Keratinocyte (primary cell): ENCODE results near the gene MAP1LC3B. TPM values are rescaled to one million over a fixed set of nuclear protein-coding genes. Genes with fewer than 3 reads are reported as not detected.
"Not testable (repeated sequence)": the region's sequence is repeated elsewhere in the genome, so short reads cannot be mapped to it uniquely, and the experiment has no call there.

ENCODE experiments used
- DNase-seq: peaks from one replicate; pipeline ENCODE4 v3.0.0-alpha.2; 2011; ENCODE audit warnings: low read depth, missing footprints, low spot score
- FAIRE-seq: peaks from 2 replicates; lab custom pipeline; 2011; peaks lifted over from hg19 to GRCh38; lab: Jason Lieb, UNC
- H2AFZ ChIP-seq: 2 replicates; pipeline ENCODE4 v1.6.0; 2012; ENCODE audit warnings: low read length, control low read depth, inconsistent platforms; ENCODE audit not compliant: control insufficient read depth
- H3K27ac ChIP-seq: 2 replicates; pipeline ENCODE4 v1.5.1; 2011; ENCODE audit warnings: low read length; ENCODE audit not compliant: control insufficient read depth, insufficient read depth
- H3K27me3 ChIP-seq: 3 replicates; pipeline ENCODE4 v1.6.0; 2011; ENCODE audit warnings: low read length; ENCODE audit not compliant: control insufficient read depth, insufficient read depth; ENCODE audit errors: extremely low read depth
- H3K36me3 ChIP-seq, 2 experiments: 2 replicates in 1 of 2; 3 replicates in 1 of 2; pipeline ENCODE4 v1.5.1; 2011; ENCODE audit warnings: low read length in 2 of 2, mild to moderate bottlenecking in 1 of 2; ENCODE audit not compliant: control insufficient read depth in 2 of 2, insufficient read depth in 2 of 2; ENCODE audit errors: extremely low read depth in 1 of 2
- H3K4me1 ChIP-seq: 3 replicates; pipeline ENCODE4 v1.5.1; 2011; ENCODE audit warnings: low read length; ENCODE audit not compliant: control insufficient read depth, insufficient read depth; ENCODE audit errors: extremely low read depth
- H3K4me2 ChIP-seq: 3 replicates; pipeline ENCODE4 v1.6.0; 2011; ENCODE audit warnings: low read depth, low read length; ENCODE audit not compliant: control insufficient read depth, insufficient read depth; ENCODE audit errors: extremely low read depth
- H3K4me3 ChIP-seq, 3 experiments: fragments of 200-600 bp in 1 of 3; sonication (generic) in 1 of 3; 2 replicates in 2 of 3; 3 replicates in 1 of 3; pipeline ENCODE4 v1.5.1; 2011 to 2016; ENCODE audit warnings: low read length in 3 of 3, mild to moderate bottlenecking in 3 of 3, control low read depth in 2 of 3, inconsistent platforms in 1 of 3, low read depth in 1 of 3, mixed read lengths in 1 of 3, mixed run types in 1 of 3, moderate library complexity in 1 of 3; ENCODE audit not compliant: control insufficient read depth in 2 of 3, insufficient read depth in 2 of 3; ENCODE audit errors: extremely low read depth in 1 of 3
- H3K79me2 ChIP-seq: 2 replicates; pipeline ENCODE4 v1.6.0; 2012; ENCODE audit warnings: low read length; ENCODE audit not compliant: control insufficient read depth, insufficient read depth
- H3K9ac ChIP-seq: 3 replicates; pipeline ENCODE4 v1.6.0; 2011; ENCODE audit warnings: low read length; ENCODE audit not compliant: control insufficient read depth, insufficient read depth; ENCODE audit errors: extremely low read depth
- H3K9me1 ChIP-seq: 3 replicates; pipeline ENCODE4 v1.6.0; 2011; ENCODE audit warnings: low read length; ENCODE audit not compliant: control insufficient read depth, insufficient read depth; ENCODE audit errors: extremely low read depth
- H3K9me3 ChIP-seq: 2 replicates; pipeline ENCODE4 v1.5.1; 2012; ENCODE audit warnings: low read depth, low read length; ENCODE audit not compliant: control insufficient read depth
- H4K20me1 ChIP-seq: 3 replicates; pipeline ENCODE4 v1.6.0; 2011; ENCODE audit warnings: low read length; ENCODE audit not compliant: control insufficient read depth, insufficient read depth; ENCODE audit errors: extremely low read depth
- EZH2 ChIP-seq: IDR thresholded peaks from one replicate; pipeline ENCODE4 v1.6.1; 2012; ENCODE audit warnings: inconsistent platforms, mild to moderate bottlenecking, low read length, moderate library complexity
- dilution Hi-C: fragments of 300-500 bp; cut with MboI; formaldehyde crosslinking; loops from one replicate; pipeline ENCODE4 v1.7.0; 2020; ENCODE audit warnings: low sequenced_read_pairs; ENCODE audit not compliant: extremely low pct_ligation_motif_present
- polyA plus RNA-seq, 5 experiments: library from polyadenylated mRNA; depleted of rRNA in 3 of 5; stranded (reverse) in 3 of 5; stranded (forward) in 1 of 5; unstranded in 1 of 5; fragments of >200 nt; gene quantifications; 1 replicate in 1 of 5; 2 replicates in 3 of 5; 3 replicates in 1 of 5; pipeline versions ENCODE4 v1.2.1 to v1.2.3, GENCODE V29; 2011 to 2012; ENCODE audit warnings: missing spikeins in 2 of 5, low read depth in 1 of 5, low replicate concordance in 1 of 5
- TF ChIP-seq, protein P1 (sequence below), 3 experiments: IDR thresholded peaks in 1 of 3; conservative IDR thresholded peaks in 1 of 3; optimal IDR thresholded peaks in 1 of 3; 2 replicates in 2 of 3; 3 replicates in 1 of 3; pipeline versions ENCODE3 to v1.5.1; 2011; ENCODE audit warnings: low read length in 3 of 3, mild to moderate bottlenecking in 3 of 3, moderate library complexity in 2 of 3, control low read depth in 1 of 3, inconsistent platforms in 1 of 3; ENCODE audit not compliant: insufficient read depth in 2 of 3; ENCODE audit errors: extremely low read depth in 1 of 3

Gene MAP1LC3B
- polyA plus RNA-seq, 1 donor (not counting 4 experiments of a cell fraction or from before 2014, with no cell fraction given), result 50.3 TPM

DNA sequence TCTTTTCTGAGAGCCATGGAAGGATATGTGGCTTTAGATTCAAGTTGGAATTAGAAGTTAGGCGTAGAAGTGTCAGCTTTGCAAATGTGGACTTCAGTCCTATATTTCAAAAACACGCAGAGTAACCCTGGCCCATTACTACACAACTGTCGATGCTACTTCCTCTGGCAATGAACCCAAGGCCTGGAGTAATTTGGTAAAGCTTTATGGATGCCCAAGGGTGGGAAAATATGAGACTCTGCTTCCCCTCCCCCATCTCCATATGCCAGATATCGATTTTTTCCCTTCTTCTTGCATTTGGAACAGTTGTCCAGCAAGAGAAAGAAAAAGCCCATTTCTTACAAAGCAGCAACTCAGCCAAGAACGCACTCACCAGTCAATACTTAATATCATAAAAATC, 2.9 kb upstream of the MAP1LC3B start:
- Histone ChIP-seq H3K4me3 (no peak overlapping the region), H3K27ac (peak overlapping the region; percentile 98), H3K79me2 (peaks cover 19% of the 10 kb centered on the region), H2AFZ (no peak overlapping the region), H3K9ac (no peak overlapping the region), H3K9me3 (no peaks in the 10 kb centered on the region), H3K4me1 (peaks cover 24% of the 10 kb centered on the region), H3K36me3 (no peaks in the 10 kb centered on the region), H3K9me1 (no peaks in the 10 kb centered on the region), H3K4me2 (no peak overlapping the region), H4K20me1 (peaks cover 7% of the 10 kb centered on the region), H3K27me3 (no peaks in the 10 kb centered on the region)
- dilution Hi-C loops, result no loop called here
- TF ChIP-seq, protein P1, sequence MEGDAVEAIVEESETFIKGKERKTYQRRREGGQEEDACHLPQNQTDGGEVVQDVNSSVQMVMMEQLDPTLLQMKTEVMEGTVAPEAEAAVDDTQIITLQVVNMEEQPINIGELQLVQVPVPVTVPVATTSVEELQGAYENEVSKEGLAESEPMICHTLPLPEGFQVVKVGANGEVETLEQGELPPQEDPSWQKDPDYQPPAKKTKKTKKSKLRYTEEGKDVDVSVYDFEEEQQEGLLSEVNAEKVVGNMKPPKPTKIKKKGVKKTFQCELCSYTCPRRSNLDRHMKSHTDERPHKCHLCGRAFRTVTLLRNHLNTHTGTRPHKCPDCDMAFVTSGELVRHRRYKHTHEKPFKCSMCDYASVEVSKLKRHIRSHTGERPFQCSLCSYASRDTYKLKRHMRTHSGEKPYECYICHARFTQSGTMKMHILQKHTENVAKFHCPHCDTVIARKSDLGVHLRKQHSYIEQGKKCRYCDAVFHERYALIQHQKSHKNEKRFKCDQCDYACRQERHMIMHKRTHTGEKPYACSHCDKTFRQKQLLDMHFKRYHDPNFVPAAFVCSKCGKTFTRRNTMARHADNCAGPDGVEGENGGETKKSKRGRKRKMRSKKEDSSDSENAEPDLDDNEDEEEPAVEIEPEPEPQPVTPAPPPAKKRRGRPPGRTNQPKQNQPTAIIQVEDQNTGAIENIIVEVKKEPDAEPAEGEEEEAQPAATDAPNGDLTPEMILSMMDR (optimal IDR thresholded peaks at IDR 0.05 in 1 of 3, IDR thresholded peaks at IDR 0.05 in 1 of 3, conservative IDR thresholded peaks at IDR 0.05 in 1 of 3; ENCODE audit: extremely low read depth in 1 of 3, insufficient read depth in 2 of 3, low read length in 3 of 3), result no peak
- TF ChIP-seq EZH2, result no peak
- no peak for DNase-seq
- FAIRE-seq, result no peak

GRCh38 chr16:87389914-87390313, 2.2 kb upstream of the MAP1LC3B start:
- H3K4me2 ChIP-seq, DNase-seq, H3K9ac ChIP-seq, H2AFZ ChIP-seq, H4K20me1 ChIP-seq, H3K4me3 ChIP-seq, H3K27me3 ChIP-seq, H3K27ac ChIP-seq, H3K36me3 ChIP-seq, dilution Hi-C loops, H3K9me1 ChIP-seq, FAIRE-seq, H3K9me3 ChIP-seq: not testable (repeated sequence)
- H3K4me1 ChIP-seq, result peaks cover 26% of the 10 kb centered on the region
- H3K79me2 ChIP-seq, result peaks cover 25% of the 10 kb centered on the region
